ENCODE results near the gene PTPRN2.

PTPRN2 gene

GRCh38 chr7:158252081-158252836 lies 335.4 kb downstream of the PTPRN2 start:
- no peak for DNase-seq (ENCODE audit: low spot score)

DNA sequence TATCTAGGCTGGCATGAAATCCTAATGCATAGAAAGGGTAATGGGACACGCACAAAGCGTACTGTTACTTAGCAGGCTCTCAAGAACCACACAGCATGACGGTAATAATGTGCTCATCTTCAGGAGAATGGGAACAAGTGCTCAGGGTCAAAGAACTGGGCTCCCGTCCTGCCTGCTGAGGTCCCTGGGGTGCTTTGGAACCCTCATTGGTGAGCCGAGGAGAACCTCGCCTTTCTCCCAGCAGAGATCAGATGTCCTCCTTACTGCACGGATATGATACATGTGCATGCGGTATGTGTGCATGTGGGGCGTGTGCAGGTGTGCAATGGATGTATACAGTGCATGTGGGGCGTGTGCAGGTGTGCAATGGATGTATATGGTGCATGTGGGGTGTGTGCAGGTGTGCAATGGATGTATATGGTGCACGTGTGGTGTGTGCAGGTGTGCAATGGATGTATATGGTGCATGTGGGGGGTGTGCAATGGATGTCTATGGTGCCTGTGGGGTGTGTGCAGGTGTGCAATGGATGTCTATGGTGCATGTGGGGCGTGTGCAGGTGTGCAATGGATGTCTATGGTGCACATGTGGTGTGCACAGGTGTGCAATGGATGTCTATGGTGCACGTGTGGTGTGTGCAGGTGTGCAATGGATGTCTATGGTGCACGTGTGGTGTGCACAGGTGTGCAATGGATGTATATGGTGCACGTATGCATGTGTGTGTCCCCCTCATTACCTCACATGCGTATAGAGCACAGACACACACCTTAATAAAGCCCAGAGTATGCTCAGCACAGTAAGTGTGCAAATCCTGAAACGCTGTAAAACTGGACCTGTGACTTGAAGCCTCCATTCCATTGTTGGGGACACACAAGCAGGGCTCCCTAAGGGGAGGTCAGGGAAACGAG lies 336.3 kb downstream of the PTPRN2 start:
- no peak for DNase-seq (ENCODE audit: low spot score)

DNA sequence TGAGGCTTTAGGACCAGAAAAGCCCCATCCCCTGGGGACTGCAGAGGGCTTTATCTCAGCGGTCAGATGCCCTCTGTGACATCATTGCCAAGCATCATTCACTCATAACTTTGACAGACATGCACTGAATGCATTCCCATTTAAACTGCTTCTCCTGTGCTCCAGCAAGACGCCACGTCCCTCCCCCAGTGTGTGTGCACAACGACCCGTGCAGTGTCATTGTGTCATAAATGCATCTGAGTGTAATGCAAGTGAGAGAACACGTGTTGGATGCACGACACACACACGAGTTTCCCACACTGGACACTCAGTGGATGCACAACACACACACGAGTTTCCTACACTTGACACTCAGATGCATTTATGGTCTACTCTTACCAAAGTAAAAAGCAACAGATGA lies 337.9 kb downstream of the PTPRN2 start:
- no peak for DNase-seq (ENCODE audit: low spot score)

DNA sequence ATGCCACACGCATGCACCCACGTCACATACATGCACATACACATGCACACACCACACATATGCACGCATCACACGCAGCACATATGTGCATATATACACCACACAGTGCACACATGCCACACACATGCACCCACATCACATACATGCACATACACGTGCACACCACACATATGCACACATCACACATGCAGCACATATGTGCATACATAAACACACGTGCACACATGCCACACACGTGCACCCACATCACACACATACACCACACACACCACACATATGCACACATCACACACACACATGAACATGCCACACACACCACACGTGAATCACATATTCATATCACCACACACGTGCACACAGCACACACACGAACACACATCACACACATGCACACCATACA lies 338.8 kb downstream of the PTPRN2 start:
- no peak for DNase-seq (ENCODE audit: low spot score)

DNA sequence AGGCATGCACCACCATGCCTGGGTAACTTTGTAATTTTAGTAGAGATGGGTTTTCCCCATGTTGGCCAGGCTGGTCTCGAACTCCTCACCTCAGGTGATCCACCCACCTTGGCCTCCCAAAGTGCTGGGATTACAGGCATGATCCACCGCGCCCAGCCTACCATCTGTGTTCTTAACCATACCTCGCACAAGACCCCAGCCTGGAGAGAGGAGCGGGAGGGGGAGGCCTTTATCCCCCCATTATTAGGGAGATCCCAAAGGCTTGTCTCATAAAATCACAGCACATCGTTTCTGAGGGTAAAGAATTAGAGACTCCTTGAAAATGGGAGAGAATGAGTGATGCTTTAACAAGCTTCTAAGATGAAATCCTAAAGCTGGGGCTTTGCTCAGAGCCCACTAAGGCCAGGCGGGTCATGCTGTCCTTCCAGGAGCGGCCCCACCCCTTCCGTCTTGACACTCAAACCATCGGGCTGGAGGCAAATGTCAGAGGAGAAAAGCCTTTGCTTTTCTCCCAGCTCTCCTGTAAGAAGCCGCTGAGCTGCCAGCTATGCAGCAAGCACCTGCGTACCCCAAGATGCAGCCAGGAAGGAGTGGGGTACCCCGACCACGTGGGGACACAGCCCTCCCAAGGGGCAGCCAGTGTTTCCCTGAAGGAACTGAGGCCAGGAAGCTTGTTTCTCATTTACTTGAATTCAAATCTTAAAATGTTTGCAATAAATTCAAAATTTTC lies 339.7 kb downstream of the PTPRN2 start:
- no peak for DNase-seq (ENCODE audit: low spot score)

GRCh38 chr7:158246960-158247673 lies 340.5 kb downstream of the PTPRN2 start:
- DNase-seq (ENCODE audit: low spot score), result no peak

- DNase-seq (ENCODE audit: low spot score), result no peak
These were observed 341.2 kb downstream of the PTPRN2 start for GRCh38 chr7:158246272-158246959.

DNA sequence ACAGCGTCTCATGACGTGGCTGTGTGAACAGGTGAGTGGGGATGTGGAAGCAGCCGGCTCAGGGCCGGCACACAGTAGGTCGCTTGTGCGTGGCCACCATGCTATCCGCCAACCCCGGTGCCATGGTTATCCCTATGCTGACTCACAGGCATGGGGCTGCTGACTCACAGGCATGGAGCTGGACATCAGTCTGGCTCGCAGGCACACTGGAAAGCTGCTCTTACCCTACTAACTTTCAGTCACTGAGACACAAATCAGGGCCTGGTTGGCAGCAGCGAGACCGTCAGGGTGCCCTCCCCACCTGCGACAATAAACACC lies 341.9 kb downstream of the PTPRN2 start:
- no peak for DNase-seq (ENCODE audit: low spot score)

- DNase-seq (ENCODE audit: low spot score), result no peak
These were observed 342.5 kb downstream of the PTPRN2 start for GRCh38 chr7:158244873-158245723.

DNA sequence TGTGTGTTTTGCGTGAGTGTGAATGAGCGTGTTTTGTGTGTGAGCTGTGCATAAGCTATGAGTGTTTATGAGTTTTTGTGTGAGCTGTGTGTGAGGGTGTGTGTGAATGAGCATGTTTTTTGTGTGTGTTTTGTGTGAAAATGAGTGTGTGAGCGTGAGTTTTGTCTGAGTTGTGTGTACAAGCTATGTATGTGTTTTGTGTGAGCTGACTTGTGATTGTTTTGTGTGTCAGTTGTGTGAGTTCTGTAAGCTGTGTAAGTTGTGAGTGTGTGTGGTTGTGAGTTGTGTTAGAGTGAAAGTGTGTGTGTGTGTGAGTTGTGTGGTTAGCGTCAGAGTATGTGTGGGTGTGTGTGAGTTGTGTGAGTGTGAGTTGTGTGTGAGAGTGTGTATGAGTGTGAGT lies 343.2 kb downstream of the PTPRN2 start:
- no peak for DNase-seq (ENCODE audit: low spot score)

- no peak for DNase-seq (ENCODE audit: low spot score)
These were observed 345.7 kb downstream of the PTPRN2 start for GRCh38 chr7:158241919-158242318.

DNA sequence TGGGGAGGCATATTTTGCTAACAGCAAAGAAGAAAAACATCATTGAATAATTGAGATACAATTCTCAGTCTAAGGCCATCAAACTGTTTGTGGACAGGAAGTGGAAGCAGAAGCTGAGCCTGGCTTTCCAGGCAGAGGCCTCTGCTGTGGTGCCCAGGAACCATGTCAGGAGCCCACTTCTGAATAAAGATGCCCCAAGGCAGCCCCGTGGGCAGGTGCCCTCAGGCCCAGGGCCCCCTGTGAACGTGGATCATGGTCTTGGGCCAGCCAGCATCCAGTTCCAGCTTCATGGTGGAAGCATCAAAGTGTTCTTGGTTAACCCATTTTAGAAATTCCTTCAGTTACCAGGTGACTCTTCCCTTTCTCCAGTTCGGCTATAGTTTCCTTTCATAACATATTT lies 346.8 kb downstream of the PTPRN2 start:
- no peak for DNase-seq (ENCODE audit: low spot score)

DNA sequence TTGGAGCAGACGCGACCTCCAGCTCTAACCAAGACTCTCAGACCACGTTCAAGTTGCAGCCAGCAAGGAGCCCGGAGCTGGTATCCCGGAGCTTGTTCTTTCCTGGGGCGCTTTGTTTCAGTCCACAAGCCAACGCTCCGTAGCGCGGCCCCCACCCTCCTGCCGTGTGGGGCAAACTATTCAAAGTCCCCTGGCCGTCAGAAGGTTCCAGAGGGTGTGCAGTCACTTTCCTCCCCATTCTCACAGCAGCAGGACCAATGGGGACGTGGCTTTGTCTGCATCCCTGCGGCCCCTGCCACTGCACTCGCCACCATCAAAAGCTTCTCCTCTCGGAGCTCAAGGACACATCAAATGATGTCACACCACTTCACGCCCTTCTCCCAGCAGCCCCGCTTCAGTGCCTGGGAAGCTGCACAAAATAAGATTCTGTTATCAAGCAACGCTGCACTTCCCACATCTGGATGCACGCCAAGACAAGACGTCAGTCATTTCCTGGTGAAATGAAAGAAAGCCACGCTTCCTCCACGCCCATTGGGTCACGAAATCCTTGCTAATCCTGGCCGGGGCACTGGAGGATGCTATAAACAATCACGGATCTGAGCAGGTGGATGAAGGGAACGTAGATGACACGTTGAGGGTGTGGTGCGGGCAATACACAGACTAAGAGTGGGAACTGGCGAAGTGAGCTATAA lies 348.2 kb downstream of the PTPRN2 start:
- no peak for DNase-seq (ENCODE audit: low spot score)

DNA sequence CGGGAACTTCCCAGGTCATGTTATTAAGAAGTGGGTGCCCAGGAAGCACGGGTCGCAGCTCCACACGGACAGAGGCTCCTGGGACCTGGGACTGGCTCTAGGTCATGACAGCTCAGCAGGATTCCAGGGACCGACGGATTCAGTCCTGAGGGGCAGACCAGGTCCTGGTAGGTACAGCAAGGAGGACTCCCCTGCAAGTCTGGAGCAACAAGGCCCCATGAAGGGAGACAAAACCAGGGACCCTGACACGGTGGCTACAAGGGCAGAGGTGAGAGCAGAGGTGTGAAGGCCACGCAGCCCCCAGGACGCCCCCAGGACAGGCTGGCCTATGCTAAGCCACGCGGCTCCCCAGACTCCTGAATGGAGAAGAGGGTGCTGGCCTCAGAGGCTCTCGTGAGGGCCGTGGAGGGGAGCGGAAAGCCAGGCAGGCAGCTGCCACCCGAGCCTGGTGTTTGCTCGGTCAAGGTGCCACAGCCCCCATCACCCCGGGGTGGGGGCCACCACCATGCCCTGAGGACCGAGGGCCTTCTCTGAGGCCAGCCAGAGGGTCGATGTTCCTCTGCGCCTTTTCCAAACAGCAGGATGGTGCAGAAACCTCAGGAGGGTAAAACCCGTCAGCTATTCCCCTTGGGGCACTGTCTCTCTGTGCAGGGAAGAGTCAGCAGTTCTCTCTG lies 348.9 kb downstream of the PTPRN2 start:
- DNase-seq (ENCODE audit: low spot score), result no peak

- DNase-seq (ENCODE audit: low spot score), result no peak
These were observed 349.8 kb downstream of the PTPRN2 start for GRCh38 chr7:158237672-158238335.

GRCh38 chr7:158236400-158236799 lies 351.2 kb downstream of the PTPRN2 start:
- no peak for DNase-seq (ENCODE audit: low spot score)

DNA sequence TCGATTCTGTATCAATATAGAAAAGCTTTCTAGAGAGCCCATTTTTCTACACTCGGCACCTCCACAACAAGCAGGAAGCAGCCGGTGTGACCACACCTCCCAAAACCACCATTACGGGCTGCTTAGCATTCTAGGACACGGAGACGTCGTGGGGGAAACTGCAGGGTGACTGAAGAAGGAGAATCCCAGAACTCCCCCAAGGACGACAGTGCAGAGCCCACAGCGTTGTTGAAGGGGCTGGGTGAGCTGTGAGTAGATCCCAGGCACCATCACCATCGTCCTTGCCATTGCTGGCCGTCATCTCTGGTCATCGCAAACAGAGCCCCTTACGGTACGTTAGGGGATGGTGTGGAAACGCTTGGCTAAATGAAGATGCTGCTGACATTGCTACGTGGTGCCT lies 351.8 kb downstream of the PTPRN2 start:
- DNase-seq (ENCODE audit: low spot score), result no peak

GRCh38 chr7:158229945-158230344 lies 357.7 kb downstream of the PTPRN2 start:
- DNase-seq (ENCODE audit: low spot score), result no peak

- DNase-seq (ENCODE audit: low spot score), result no peak
These were observed 358.6 kb downstream of the PTPRN2 start for GRCh38 chr7:158228986-158229385.
